SKM-1 treated with dmso at 0.1 percent for 144 hours (cell line): ENCODE measurements around the gene ITPKB.
"Not testable (repeated sequence)": the region's sequence is repeated elsewhere in the genome, so short reads cannot be mapped to it uniquely, and the experiment has no call there.

Source experiments
- DNase-seq: peaks from one replicate; lab custom pipeline; 2025; ENCODE audit not compliant: unreplicated experiment; lab: John Stamatoyannopoulos, UW

The ITPKB gene

DNA sequence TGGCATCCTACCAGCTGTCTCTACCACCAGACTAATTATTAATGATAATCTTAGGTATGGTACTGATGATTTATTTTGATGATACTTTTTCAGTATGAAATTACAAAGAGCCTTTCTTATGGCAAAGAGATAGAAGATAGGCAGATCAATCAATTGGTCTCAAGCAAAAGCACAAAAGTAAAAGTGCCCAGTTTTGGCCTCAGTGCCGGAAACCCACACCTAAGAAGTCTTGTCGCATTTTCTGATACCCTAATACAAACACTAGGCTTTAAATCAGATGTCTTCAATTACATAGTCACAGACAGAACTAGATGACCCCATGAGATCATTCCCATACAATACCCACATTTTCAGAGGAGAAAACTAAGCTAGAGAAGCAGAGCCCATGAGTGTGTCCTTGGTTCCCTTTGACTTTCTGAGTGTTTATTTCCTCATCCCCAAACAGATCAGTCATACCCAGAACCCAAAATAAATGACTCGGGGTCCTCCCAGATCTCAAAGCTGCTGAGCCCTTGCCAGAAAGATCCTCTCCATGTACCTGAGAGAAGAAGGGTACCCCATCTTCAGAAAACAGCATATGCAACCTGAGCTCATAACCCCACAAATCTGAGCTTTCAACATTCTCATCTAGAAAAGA is 7.7 kb downstream of the ITPKB start:
- no peak for DNase-seq

DNA sequence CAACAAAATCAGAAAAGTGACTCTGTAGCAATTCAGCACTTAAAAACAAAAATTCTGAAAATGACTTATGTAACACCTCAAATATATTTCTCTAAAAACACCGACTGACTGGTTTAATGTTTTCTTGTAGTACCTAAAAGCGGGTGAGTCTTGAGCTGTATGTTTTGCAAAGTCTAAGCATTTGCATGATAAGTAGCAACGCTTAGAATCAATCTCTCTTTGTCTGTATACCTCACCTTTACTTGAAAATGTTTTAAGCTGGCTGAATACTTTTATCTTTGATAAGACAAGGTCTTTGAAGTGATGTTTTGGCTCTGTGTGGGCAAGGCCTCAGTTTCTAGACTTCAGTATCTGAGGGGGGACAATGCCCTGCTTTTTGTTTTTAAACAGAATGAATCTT is 8.2 kb downstream of the ITPKB start:
- DNase-seq, result no peak

DNA sequence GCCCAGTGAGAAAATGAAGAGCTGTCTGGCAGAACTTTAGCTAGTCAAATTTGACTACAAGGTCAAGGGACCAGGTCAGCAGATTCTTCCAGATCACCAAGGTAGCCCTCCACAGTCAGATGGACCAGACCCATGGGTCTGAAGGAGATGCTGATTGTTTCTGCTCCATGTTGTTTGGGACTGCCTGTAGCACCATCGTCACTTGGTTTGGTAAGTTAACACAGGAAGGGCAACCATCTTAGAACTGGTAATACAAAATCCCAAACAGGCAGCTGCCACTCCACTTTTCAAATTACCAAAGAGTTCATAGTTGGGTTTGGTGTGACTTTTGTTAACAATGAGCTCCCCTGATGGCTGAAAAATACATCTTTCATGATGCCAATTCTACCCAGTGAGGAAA is 9.0 kb downstream of the ITPKB start:
- DNase-seq, result no peak

DNA sequence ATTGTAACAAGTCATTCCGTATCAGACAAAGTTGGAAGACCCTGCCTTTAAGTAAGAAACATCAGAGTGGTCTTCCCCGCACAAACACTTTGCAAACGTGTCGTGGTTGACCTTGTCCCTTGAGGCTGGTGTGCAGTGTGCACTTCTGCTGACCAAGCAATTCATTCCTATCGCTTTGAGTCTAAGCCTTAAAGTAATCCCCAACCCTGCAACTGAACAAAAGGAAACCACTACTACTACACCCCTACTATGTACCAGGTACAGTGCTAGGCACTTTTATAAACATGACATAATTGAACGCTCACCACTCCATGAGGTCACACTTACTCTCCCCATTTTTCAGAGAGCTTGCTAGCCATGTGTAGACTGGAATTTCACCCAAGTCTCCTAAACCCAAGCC is 10.6 kb downstream of the ITPKB start:
- no peak for DNase-seq

DNA sequence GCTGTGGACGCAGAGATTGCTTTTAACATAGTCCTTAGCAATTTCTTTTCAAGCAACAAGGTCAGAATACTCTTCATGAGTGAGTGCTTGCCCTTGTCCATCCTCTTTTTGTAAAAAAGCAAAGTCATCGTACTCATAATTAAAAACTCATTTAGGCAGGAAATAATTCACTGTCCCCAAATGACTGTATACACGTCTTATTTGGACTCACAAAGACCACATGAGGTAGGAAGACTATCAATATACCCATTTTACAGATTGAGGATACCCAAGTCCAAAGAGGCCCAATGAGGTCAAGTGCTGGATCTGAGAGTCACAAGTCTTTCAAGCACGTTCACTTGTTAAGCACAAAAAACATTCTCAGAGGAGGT is 13.2 kb downstream of the ITPKB start:
- no peak for DNase-seq

DNA sequence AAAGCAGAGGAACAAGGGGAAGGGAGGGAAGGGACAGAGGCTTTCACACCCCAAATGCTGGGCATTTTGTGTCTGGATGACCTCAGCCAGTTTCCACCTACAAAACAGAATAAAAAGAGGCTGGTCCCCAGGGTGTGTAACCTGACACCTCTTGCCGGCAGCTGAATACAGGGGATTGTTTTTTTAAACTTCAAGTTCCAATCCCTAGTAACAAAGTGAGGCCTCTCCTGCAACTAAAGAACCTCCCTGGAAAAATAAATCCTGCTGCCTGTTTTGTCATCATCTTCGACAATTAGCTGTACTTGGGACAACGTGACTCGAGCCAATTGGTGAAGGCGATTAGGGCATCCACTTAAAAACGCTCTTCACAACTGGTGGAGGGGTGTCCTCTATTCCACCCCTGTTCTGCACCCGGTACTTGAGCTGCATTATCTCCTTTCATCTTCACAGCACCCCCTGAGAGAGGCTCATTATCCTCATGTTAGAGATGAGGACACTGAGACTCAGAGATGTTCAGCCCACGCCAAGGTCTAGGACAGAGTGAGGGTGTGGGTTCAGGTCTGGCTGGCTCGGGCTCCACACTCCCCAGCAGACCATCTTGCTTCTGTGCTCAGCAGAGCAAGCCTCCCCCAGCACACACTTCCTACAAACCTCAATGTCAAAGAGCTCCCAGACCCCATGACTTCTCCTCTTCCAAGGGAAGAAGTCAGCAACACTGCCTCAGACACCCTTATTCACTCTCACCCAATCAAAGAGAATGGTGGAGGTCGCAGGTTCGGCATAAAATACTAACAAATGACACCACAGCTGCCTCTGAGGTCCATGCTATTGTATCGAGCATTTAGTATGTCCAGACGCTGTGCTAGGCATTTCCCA is 15.2 kb downstream of the ITPKB start:
- no peak for DNase-seq

DNA sequence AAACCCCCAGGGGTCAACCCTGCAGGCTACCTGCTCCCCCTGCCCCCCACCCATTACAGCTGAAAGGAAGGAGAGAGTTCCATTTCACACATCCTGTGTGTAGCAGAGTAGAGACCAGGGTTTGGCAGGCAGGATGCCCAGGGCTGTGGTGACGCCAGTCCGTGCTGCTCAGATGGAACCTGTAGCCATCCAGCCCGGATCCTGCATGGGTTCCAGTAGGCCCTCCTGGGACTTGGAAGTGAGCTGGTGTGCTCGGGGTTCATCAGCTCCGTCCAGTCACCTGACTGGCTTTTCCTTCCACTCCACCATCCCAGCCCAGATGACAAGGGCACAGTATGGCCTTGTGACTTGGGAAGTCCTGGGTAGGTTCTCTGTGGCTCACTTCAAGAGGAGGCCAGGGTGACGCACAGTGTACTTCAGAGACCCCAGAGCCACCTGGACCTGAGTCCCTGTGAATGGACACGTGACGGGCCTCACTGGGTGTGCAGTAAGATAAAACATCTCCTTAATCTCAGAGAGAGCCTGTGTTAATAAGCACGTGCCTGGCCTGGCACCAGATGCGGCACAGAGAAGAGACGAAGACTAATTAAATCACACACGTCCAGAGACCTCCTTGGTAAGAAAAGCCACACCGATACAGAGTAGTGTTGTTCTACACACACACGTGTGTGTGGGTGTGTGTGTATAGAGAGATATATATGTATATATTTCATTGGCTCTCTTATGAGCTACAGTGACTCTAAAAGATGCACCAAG is 16.0 kb downstream of the ITPKB start:
- no peak for DNase-seq

DNA sequence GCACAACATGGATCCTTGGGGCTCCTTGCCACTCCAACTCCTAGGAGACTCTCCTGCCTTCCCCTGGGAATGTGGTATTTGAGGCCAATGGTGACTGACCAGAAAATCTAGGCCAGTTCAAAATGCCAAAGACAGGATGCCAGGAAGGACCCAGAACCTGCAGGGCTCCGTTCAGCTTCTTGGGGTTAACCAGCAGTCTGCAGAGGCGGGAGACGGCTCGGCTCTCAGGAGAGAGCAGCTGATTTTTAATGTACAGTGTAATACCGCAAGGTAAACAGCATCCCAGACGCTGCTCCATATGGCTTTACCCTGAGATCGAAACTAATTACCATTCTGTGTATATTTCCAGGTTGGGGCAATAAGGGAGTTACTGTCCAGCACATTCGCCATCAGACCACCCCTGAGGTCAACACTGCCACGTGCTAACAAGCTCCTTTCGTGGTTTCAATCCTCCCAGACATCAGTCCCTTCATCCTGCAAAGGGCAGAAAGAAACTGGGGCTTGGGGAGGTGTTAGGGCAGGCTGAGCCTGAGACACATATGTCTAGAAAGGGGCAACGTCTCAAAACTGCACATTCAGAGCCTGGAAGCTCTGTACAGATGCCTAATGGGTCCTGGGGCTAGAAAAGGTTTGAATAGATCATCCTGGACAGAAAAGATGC is 16.7 kb downstream of the ITPKB start:
- DNase-seq, result no peak

DNA sequence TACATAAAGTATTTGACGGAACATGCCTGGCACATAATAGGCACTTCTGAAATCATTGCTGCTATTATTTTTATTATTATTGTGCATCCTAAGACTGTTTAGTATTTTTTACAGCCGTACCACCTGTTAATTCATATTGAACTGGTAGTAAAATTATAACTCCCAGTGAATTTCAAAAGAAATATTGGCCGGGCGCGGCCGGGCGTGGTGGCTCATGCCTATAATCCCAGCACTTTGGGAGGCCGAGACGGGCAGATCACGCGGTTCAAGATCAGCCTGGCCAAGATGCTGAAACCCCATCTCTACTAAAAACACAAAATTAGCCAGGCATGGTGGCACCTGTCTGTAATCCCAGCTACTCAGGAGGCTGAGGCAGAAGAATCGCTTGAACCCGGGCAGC is 18.5 kb downstream of the ITPKB start:
- not testable (repeated sequence) for DNase-seq

DNA sequence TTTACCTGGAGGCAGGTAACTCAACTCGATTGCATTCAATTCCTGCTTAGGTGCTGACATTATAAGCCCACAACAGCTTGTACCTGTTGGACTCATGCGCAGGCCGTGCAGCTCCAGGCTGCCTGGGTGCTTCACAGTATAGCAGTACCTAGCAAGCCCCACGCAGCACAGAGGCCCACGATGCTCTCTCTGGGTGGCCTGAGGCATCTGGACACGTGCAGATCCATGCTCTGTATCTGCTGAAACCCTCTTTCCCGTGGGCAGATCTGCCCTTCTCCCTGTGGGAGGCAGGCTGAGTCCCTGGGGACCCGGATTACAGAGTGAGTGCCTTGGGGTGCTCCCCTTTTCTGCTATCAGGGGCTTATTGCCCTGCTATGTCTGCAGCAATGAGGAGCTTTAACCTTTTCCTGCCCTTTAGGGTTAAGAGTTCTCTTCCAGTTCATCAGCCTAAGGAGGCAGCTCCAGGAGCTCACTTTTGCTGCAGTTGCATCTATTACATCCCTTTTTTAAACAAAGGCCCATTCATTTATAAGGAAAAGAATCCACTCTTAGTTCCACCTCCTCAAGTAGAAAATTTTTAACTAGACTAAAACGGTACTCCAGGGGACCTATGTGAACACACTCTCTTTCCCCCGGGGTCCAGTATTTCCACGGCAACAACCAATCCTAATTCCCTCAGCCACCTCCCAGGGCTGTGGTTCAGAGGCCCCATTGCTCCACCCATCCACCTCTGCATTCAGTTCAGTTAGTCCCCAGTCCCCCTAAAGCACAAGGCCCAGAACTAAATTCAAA is 19.3 kb downstream of the ITPKB start:
- DNase-seq, result no peak

DNA sequence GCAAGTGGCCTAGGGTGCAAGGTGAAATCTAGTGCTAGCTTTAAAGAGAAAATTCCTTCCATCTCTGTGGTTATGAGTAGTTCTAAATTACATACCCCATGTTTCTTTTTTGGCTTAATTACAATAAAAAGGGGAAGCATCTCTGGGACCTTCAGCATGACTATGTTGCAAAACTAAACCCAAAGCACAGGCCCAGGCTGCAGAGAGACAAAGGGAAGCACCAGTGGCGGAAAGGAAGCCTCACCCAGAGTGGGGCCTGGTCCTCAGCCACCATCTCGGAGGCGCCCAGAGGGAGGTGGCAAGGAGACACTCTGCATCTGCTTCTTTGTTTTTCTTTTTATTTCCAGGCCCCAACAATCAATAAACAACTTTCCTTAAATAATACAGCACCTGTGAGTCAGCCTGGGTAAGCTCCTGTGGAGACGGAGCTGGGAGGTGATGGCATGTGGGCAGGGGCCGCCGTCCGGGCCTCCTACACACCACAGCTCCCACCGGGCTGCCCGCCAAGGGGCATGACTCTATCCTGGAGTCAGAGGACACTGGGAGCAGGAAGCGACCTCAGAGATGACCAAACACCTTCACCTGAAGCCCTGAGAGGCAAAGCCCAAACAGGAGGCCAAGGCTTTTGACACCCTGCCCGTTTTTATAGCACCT is 21.7 kb downstream of the ITPKB start:
- DNase-seq, result peak; percentile 99

DNA sequence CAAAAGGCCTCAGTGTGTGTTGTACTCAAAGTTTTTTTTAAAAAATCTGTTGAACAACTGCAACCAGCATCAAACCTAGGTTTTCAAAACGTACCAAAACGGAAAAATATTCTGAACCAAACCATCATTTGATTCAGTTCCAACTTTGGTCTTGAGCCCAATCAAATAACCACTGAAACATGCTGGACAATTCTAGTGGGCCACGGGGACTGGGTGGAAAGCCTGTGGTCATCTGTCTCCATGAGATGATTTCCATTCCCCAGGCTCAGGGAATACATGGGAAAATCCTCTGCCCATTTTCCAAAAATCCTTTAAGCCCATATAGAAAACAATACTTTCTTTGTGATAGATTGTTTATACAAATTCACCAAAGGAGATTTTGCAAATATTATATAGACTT is 22.5 kb downstream of the ITPKB start:
- DNase-seq, result no peak

DNA sequence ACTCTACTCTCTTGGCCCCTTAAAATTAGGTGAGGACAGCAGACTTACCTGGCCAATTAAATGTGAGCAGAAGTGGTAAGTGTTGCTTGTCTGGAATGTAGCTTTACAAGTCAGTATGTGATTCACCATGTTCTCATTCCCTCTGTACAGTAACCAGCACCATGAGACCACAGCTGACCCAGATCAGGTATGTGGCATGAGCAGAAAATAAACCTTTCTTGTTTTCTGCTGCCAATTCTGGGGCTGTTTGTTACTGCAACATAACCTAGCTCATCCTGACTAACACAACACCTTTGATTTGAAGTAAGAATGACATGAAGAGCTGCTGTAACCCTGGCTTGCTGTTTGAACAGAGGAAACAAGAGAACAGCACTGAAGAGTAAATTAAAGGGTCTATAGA is 24.9 kb downstream of the ITPKB start:
- no peak for DNase-seq

DNA sequence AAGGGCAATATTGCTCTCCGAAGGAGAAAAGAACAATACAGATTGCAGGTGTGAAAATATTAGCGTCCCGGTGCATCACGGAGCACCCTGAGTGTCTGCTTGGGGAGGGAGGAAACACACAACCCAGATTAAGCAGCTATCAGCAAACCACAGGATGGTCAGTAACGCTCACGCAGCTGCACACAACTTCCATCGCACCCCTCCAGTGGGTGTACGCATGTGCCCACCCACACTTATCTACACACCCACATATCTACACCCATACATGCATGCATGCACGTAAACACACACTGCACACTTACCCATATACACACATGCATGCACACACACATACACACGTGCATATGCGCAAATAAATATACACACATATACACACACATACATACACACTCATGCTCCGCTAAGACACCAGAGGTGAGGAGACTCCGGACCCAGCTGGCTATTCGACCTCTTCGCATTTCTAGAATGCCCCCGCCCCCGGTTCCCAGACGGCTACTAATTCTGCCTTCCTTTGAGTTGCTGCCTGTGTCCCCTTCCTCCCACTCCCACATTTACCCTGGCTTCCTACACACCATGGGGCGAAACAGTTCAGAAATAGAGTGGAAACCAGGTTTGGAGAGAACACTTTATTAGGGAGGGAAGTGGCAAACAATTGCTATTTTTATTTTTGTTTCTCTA is 26.2 kb downstream of the ITPKB start:
- DNase-seq, result no peak

DNA sequence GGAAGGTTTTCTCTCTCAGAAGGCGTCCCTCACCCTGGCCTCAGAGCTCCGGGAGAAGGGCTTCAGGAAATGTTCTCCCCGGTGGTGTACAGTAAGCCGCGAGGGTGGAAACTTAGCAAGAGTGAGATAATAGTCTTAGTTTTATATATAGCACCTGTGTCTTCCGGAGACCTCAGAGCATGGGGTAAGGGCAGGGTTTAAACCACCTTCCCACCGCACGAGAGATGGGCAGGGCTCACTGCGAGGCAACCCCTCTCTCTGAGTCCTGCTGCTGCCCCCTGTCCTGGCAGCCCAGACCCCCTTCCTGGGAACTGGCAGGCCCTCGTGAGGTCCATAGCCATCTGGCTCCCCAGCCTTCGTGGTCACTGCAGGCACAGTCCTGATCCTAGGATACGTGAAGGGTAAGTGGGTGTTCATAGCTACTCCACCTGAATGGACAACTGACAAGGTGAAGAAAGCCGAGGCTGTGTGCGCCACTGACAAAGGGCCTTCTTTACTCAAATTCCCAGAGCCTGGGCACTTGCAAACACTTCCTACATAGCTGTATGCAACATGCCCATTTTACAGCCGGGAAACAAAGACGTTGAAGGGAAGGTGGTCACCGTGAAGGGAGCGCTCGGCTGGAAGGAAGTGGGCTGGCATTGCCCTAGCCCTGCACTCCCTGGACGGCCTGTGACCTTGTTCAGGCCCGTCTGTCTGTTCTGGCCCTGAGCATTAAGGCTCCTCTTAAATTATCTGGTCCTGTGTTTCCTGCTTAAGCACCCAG is 26.9 kb downstream of the ITPKB start:
- DNase-seq, result no peak

DNA sequence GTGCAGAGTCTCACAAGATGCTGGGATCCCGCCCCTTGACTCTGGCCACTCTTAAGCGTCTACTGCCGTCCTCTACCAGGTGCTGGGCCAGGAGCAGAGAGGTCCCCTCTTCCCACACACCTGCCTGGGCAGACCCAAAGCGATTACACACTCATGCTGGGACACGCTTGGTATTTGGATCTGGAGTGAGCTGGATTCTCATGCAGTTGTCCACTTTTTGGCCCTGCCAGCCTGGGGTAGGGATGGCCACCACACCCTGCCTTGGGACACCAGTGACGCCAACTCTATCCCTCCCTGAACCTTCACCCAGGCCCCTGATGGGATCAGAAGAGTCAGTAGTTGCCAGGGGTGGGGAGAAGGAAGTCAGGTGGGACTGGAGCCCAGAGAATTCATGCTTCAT is 28.6 kb downstream of the ITPKB start:
- no peak for DNase-seq

DNA sequence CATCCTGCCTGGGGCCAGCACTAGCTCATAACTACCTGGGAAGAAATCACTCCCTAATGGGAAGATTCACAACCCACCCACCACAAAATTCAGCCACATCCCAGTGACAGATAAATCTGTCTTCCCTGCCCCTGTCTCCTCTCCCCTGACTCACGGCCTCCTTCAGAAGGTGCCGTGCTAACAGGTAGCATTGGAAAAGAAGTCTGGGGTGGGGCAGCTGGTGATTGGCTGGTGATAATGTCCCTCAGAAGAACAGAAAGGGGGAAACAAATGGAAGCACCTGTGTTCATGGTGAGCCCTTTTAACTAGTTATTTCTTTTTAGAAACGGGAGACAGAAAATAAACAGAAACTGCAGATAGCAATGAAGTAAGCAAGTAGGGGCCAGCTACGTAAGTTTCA is 29.1 kb downstream of the ITPKB start:
- no peak for DNase-seq

DNA sequence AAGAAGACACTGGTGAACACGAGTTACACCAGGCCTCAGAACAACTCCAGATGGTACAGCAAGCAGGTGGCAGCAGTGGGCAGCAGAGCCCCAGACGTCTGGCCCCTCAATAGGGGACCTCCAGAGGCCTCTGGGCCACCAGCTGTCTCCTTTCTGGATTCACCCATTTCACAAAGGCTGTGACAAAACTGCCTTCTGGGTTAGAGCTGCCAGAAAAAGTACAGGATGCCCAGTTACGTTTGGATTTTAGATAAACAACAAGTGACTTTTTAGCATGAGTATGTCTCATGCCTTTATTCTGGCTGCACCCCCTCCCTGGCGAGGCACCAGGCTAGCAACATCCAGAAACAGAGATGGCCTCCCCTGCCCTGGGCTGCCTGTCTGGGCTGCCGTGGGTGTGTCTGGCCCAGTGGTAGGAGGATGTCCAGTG is 30.1 kb downstream of the ITPKB start:
- no peak for DNase-seq

DNA sequence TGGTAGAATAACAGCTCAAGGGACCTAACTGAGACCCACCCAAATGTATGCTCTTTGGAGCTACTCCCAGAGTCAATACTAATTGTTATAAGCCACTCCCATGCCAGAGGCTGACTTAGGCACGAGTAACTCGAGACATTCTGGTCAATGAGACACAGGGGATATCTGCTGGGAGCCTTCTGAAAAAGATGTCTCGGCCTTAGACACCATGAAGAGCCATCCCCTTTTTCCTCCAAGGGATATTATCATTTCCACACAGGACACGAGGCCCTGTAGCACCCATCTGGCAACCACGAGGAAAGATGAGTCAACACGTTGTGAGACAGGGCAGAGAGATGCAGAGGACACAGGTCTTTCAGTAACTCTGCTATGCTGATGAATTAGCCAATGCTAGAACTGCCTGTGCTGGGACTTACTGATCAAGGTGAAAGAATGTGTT is 30.7 kb downstream of the ITPKB start:
- DNase-seq, result no peak
